Femur (tissue), 1 donor: ENCODE data around the gene EML4.
A peak's percentile ranks its signal among the peaks of the same experiment; 100 is the strongest.

ENCODE experiments used
- DNase-seq: peaks from one replicate; pipeline ENCODE4 v3.0.0-alpha.2; 2017

EML4 gene

GRCh38 chr2:42137125-42137841, 31.9 kb upstream of the EML4 start:
- DNase-seq = no peak

GRCh38 chr2:42138163-42139015, 30.8 kb upstream of the EML4 start:
- DNase-seq = no peak

- DNase-seq = no peak
These were observed 30.1 kb upstream of the EML4 start for GRCh38 chr2:42139101-42139500.

GRCh38 chr2:42140496-42140895, 28.7 kb upstream of the EML4 start:
- DNase-seq = no peak

DNA sequence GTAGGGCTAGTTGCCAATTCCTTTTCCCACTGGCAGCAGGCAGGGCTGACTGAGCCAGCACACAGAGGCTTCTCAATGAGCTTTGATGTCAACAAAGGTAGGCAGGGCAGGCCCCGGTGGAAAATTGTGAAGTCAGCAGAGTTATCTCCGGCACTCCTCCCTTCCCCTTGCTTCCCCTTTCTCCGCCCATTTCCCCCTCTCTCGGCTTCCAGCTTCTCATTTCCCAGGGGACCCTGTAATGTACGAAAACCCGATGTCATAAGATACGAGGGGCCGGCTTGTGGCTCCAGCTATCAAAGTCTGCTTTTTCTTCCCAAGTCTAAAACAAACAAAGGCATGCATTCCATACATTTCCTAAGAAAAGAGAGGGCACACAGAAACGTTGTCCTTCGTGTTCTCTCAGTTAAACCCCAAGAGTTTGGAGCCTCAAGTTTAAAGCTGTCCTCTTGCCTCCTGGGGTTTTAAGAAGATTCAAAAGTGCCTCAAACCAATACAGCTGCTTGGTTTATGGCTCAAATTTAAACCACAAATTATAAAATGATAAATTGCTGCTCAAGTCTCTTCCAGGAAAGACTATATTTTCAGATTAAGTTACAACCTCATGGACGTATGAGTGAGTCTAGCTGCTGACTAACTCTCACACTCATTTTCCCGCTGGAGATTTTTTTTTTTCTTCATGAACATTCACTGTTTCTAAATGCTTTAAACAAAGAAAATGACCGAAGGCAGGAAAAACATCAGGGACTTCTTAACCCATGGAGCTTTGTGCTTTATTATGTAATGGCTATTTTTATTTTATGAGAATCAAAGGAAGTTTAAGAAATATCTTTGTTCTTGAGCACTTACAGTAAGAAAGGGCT, 27.2 kb upstream of the EML4 start:
- peak; percentile 88 for DNase-seq

GRCh38 chr2:42142547-42143184, 26.5 kb upstream of the EML4 start:
- DNase-seq = no peak

- no peak for DNase-seq
These were observed 21.4 kb upstream of the EML4 start for GRCh38 chr2:42147641-42148274.

GRCh38 chr2:42150159-42150558, 19.0 kb upstream of the EML4 start:
- no peak for DNase-seq

DNA sequence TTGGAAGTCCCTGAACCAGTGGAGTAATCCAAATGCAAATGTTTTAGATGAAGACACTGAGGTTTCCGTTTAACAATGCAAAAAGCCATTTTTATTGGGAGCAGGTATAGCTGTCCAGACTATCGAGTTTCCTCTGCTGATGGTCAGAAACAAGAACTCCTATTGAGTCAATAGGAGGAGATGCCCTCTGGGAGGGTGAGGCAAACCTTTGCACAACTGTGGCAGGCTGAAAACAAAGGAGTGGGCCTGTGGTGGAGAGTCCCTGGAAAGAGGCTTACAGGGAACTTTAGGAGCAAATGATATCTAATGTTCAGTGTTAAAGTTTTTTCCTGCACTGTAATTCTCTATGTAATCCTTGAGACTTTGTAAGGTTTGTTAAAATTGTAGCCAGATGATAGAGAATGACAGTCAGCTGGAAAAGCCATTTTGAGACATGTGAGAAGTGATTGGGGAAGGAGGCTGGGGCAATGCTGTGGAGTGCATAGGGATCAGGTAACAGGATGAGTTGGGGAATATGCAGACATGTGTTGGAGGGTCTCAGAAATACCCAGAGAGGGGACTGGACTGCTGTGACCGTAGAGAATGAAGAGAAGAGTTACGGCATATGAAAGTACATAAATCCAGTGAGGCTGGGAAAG, 15.1 kb upstream of the EML4 start:
- no peak for DNase-seq

GRCh38 chr2:42156721-42157120, 12.4 kb upstream of the EML4 start:
- no peak for DNase-seq

GRCh38 chr2:42161444-42161843, 7.7 kb upstream of the EML4 start:
- no peak for DNase-seq

- DNase-seq = no peak
These were observed 5.6 kb upstream of the EML4 start for GRCh38 chr2:42163444-42164045.

GRCh38 chr2:42164046-42164445, 5.1 kb upstream of the EML4 start:
- DNase-seq = no peak

GRCh38 chr2:42164971-42165370, 4.2 kb upstream of the EML4 start:
- DNase-seq = no peak

GRCh38 chr2:42167458-42167857, 1.7 kb upstream of the EML4 start:
- DNase-seq = no peak

GRCh38 chr2:42168459-42169099, 574 bp upstream of the EML4 start:
- no peak for DNase-seq

- DNase-seq = no peak
These were observed 845 bp downstream of the EML4 start for GRCh38 chr2:42169874-42170521.

- DNase-seq = no peak
These were observed 1.7 kb downstream of the EML4 start for GRCh38 chr2:42170619-42171395.

DNA sequence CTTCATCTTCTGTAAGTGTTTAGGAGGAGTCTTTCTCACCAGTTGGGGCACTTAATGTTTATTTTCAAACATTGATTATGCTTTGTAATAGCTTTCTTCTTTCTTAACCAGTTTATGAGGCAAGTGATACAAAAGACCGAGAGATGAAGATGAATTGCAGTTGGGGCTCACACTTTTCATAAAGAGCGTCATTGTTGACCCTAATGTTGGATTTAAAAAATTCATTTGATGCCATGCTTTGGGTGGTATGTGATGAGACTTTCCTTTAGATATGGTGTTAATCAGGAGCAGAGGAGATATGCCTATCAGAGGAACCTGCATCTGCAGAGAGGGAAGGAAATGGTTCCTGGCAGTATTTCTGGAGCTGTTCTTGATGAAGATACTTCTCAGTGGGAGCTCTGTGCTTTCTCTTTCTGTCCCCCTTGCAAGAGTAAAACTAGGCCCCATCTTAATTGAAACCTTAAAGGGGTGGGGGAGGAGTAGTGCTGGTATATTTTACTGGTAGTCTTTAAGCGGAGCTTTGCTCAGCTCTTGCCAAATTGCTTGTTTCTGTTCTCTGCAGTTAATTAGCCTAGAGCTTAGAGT, 2.3 kb downstream of the EML4 start:
- no peak for DNase-seq
